K562 (cell line): ENCODE data around the gene DCP1B. TPM values are rescaled to one million over a fixed set of nuclear protein-coding genes. Genes with fewer than 3 reads are reported as not detected.

Source experiments
- ATAC-seq: fragments of 200-7000 bp; cut with Tn5 transposase; 3 replicates; pipeline ENCODE4 v1.9.1; 2020; ENCODE audit warnings: moderate library complexity
- BruUV-seq: library from RNA; stranded (reverse); fragments of 400-500 nt; replicated peaks from 2 replicates; lab custom pipeline; 2021; lab: Mats Ljungman, UMichigan
- CTCF ChIA-PET: fragments of 300-600 bp; formaldehyde crosslinking; extraction: SDS; loops from one replicate; lab custom pipeline; 2021; ENCODE audit warnings: low intra/inter-chr PET ratio; lab: Yijun Ruan, JAX
- POLR2A ChIA-PET: fragments of 300-600, 350-650 bp; sonication (Branson Sonifier 250); formaldehyde crosslinking; extraction: SDS; loops from one replicate; lab custom pipeline; 2021; ENCODE audit warnings: antibody characterized with exemption, inconsistent platforms; lab: Yijun Ruan, JAX
- DNase-seq, 4 experiments: peaks; one replicate each; pipeline versions ENCODE4 v3.0.0 to v3.0.0-alpha.2; 2011 to 2018; ENCODE audit warnings: low spot score in 3 of 4, mixed read lengths in 3 of 4; ENCODE audit errors: extremely low read depth in 1 of 4
- FAIRE-seq: peaks from 2 replicates; lab custom pipeline; 2011; peaks lifted over from hg19 to GRCh38; lab: Jason Lieb, UNC
- H2AFZ ChIP-seq: 2 replicates; pipeline ENCODE4 v1.6.0; 2011; ENCODE audit warnings: low read depth, low read length, control low read depth, inconsistent platforms
- H3K27ac ChIP-seq: fragments of 200-600 bp; 3 replicates; pipeline ENCODE4 v1.8.0; 2011; ENCODE audit warnings: low read depth, mild to moderate bottlenecking, control low read depth, inconsistent platforms, low read length, moderate library complexity, mixed read lengths; ENCODE audit errors: extremely low read depth
- H3K27me3 ChIP-seq, 2 experiments: fragments of 300-600 bp in 1 of 2; 2 replicates in 1 of 2; 3 replicates in 1 of 2; pipeline versions ENCODE4 v1.6.0 to v1.8.0; 2011; ENCODE audit warnings: inconsistent platforms in 2 of 2, low read length in 2 of 2, mild to moderate bottlenecking in 1 of 2, mixed read lengths in 1 of 2, moderate library complexity in 1 of 2; ENCODE audit not compliant: control insufficient read depth in 2 of 2, insufficient read depth in 2 of 2
- H3K36me3 ChIP-seq: fragments of 300-600 bp; 3 replicates; pipeline ENCODE4 v1.8.0; 2011; ENCODE audit warnings: mild to moderate bottlenecking, low read length, inconsistent platforms; ENCODE audit not compliant: control insufficient read depth, insufficient read depth
- H3K4me1 ChIP-seq, 2 experiments: fragments of 200-600 bp in 1 of 2; replicated peaks in 1 of 2; 2 replicates in 1 of 2; 3 replicates in 1 of 2; pipeline versions ENCODE4 v1.5.1 to v1.8.0; 2011; ENCODE audit warnings: inconsistent platforms in 2 of 2, low read length in 2 of 2, mild to moderate bottlenecking in 1 of 2, mixed read lengths in 1 of 2, moderate library complexity in 1 of 2; ENCODE audit not compliant: control insufficient read depth in 2 of 2, insufficient read depth in 2 of 2
- H3K4me2 ChIP-seq: 2 replicates; pipeline ENCODE4 v1.6.1; 2011; ENCODE audit warnings: low read length, control low read depth, inconsistent platforms, mixed read lengths; ENCODE audit not compliant: insufficient read depth
- H3K4me3 ChIP-seq: fragments of 200-600 bp; sonication (generic), shearing (Covaris generic); 2 replicates; pipeline ENCODE4 v1.5.1; 2016; ENCODE audit warnings: control low read depth, inconsistent platforms
- H3K79me2 ChIP-seq: fragments of 200-600 bp; 3 replicates; pipeline ENCODE4 v1.8.0; 2011; ENCODE audit warnings: low read length, inconsistent platforms; ENCODE audit not compliant: control insufficient read depth, insufficient read depth
- H3K9ac ChIP-seq, 2 experiments: 2 replicates each; pipeline versions ENCODE4 v1.6.0 to v1.6.1; 2011; ENCODE audit warnings: low read depth in 2 of 2, low read length in 2 of 2, control low read depth in 1 of 2, inconsistent platforms in 1 of 2, mild to moderate bottlenecking in 1 of 2, mixed read lengths in 1 of 2; ENCODE audit not compliant: insufficient read depth in 1 of 2
- H3K9me1 ChIP-seq: one replicate; pipeline ENCODE4 v1.6.0; 2011; ENCODE audit warnings: inconsistent platforms, mild to moderate bottlenecking, low read length, moderate library complexity; ENCODE audit not compliant: control insufficient read depth, insufficient read depth
- H3K9me3 ChIP-seq: replicated peaks from 2 replicates; pipeline ENCODE4 v1.5.1; 2011; ENCODE audit warnings: low read depth, low read length, inconsistent platforms; ENCODE audit not compliant: control insufficient read depth, insufficient read depth
- H4K20me1 ChIP-seq: replicated peaks from 2 replicates; pipeline ENCODE4 v1.6.1; 2011; ENCODE audit warnings: low read length, inconsistent platforms, mixed read lengths; ENCODE audit not compliant: control insufficient read depth, insufficient read depth
- BDP1 ChIP-seq: IDR thresholded peaks from 3 replicates; pipeline ENCODE4 v1.6.1; 2011; ENCODE audit not compliant: insufficient read length, insufficient read depth
- CC2D1A ChIP-seq: fragments of 450-650 bp; IDR thresholded peaks from 2 replicates; pipeline ENCODE4 v1.6.1; 2017; ENCODE audit warnings: mild to moderate bottlenecking
- FOXJ3 ChIP-seq: sonication (generic); formaldehyde crosslinking; IDR thresholded peaks from 2 replicates; pipeline ENCODE4 v1.4.0; 2020; ENCODE audit warnings: mild to moderate bottlenecking, missing genetic modification reagents
- GTF3C2 ChIP-seq: IDR thresholded peaks from 3 replicates; pipeline ENCODE4 v1.6.1; 2011; ENCODE audit warnings: borderline replicate concordance, mild to moderate bottlenecking, moderate library complexity; ENCODE audit not compliant: insufficient read length; ENCODE audit errors: extremely low read depth
- NR0B1 ChIP-seq: fragments of 450-650 bp; IDR thresholded peaks from one replicate; pipeline ENCODE4 v1.6.1; 2018; ENCODE audit warnings: mild to moderate bottlenecking, moderate library complexity; ENCODE audit not compliant: partially characterized antibody
- RHOXF2B ChIP-seq: fragments of 250-450 bp; sonication (Bioruptor Pico); conservative IDR thresholded peaks from 2 replicates; pipeline ENCODE4 v1.5.1; 2021
- SAFB ChIP-seq: fragments of 200-400 bp; formaldehyde crosslinking; IDR thresholded peaks from 2 replicates; pipeline ENCODE4 v1.6.1; 2017; ENCODE audit warnings: low read depth, low read length, borderline replicate concordance
- SIN3A ChIP-seq, 2 experiments: fragments of 150-350 bp in 1 of 2; IDR thresholded peaks; 2 replicates each; pipeline ENCODE4 v1.6.1; 2011 to 2016; ENCODE audit warnings: borderline replicate concordance in 2 of 2, low read depth in 2 of 2, low read length in 2 of 2, mild to moderate bottlenecking in 2 of 2, moderate library complexity in 2 of 2; ENCODE audit not compliant: control insufficient read depth in 1 of 2
- SRSF1 ChIP-seq: fragments of 200-400 bp; formaldehyde crosslinking; IDR thresholded peaks from 2 replicates; pipeline ENCODE4 v1.6.1; 2017; ENCODE audit warnings: mild to moderate bottlenecking, low read depth, low read length, moderate library complexity
- TCF7L2 ChIP-seq: fragments of 150-350 bp; IDR thresholded peaks from 2 replicates; pipeline ENCODE4 v1.6.1; 2016; ENCODE audit warnings: low read depth, mild to moderate bottlenecking, low read length, moderate library complexity
- WHSC1 ChIP-seq: IDR thresholded peaks from one replicate; pipeline ENCODE4 v1.6.1; 2012; ENCODE audit warnings: low read length, control low read depth, inconsistent platforms
- ZBTB9 ChIP-seq: fragments of 450-650 bp; formaldehyde crosslinking; IDR thresholded peaks from 2 replicates; pipeline ENCODE4 v1.4.0; 2020; ENCODE audit warnings: mild to moderate bottlenecking, moderate library complexity
- ZNF146 ChIP-seq: IDR thresholded peaks from one replicate; pipeline ENCODE4 v1.6.1; 2018; ENCODE audit warnings: missing compliant biosample characterization; ENCODE audit not compliant: unreplicated experiment
- WGBS: fragments of 100-300 bp; shearing (Covaris generic); methylation state at CpG from one replicate; pipeline ENCODE4 v1.1.6; 2016; ENCODE audit warnings: low coverage, mixed read lengths; ENCODE audit not compliant: insufficient coverage; ENCODE audit errors: missing lambda C conversion rate; 5-methylcytosine and 5-hydroxymethylcytosine counted together
- in situ Hi-C: fragments of 300-500 bp; cut with MboI; formaldehyde crosslinking; loops from 4 replicates; pipeline ENCODE4 v1.15.0; 2018; ENCODE audit warnings: inconsistent platforms, mixed read lengths
- intact Hi-C: fragments of 100-400 bp; cut with micrococcal nuclease; formaldehyde crosslinking; loops from 2 replicates; pipeline ENCODE4 v1.14.2; 2022
- polyA plus RNA-seq, 8 experiments: library from polyadenylated mRNA; depleted of rRNA in 4 of 8; stranded (reverse) in 5 of 8; unstranded in 3 of 8; fragments of >200 nt; fragmentation: Nextera tagmentation in 2 of 8; fragmentation: Illumina TruSeq in 1 of 8; extraction: Ambion mirVana in 2 of 8; extraction: Trizol in 1 of 8; gene quantifications; 2 replicates each; pipeline versions ENCODE4 v1.2.1 to v1.2.3, GENCODE V29; 2011 to 2014; ENCODE audit warnings: inconsistent platforms in 1 of 8, missing spikeins in 1 of 8
- total RNA-seq, 7 experiments: library from RNA; depleted of rRNA in 6 of 7; stranded (reverse); fragments of >200 nt in 6 of 7; fragmentation: Illumina TruSeq in 2 of 7; extraction: Trizol in 2 of 7; gene quantifications; 2 replicates each; pipeline versions ENCODE4 v1.2.1 to v1.2.3, GENCODE V29; 2011 to 2021; ENCODE audit warnings: low replicate concordance in 1 of 7
- TF ChIP-seq, protein P1 (sequence below): fragments of 450-650 bp; IDR thresholded peaks from 2 replicates; pipeline ENCODE4 v1.6.1; 2016; ENCODE audit warnings: low read depth, mild to moderate bottlenecking, moderate library complexity

Gene DCP1B
- total and polyA plus RNA-seq, 9 of the 15 experiments (the other 6 are each of a cell fraction or from before 2014, with no cell fraction given): 0.83 to 7.3 (median 3.4) TPM

- Histone ChIP-seq H3K27me3 (no peaks in the 10 kb centered on the region), H2AFZ (no peak overlapping the region), H3K27ac (no peak overlapping the region), H3K9ac (no peak overlapping the region), H3K4me1 (peaks cover 0 to 3% of the 10 kb centered on the region in 2 experiments; a peak in 2 of 5 replicates), H3K4me2 (no peak overlapping the region), H3K4me3 (no peak overlapping the region), H4K20me1 (no peaks in the 10 kb centered on the region), H3K9me1 (no peaks in the 10 kb centered on the region)
- no peak for ATAC-seq
- intact Hi-C loops: no loop called here
- BruUV-seq: no TSS peak
- CTCF ChIA-PET: no interaction called here
- no peak for DNase-seq
- no peak for FAIRE-seq
- 33% methylated on average over 3 of the region's 3 CpGs for WGBS
- TF ChIP-seq BDP1 (no peak), SAFB (no peak), TCF7L2 (no peak), WHSC1 (no peak), CC2D1A (no peak), ZBTB9 (CRISPR knock-in tag) (no peak), NR0B1 (no peak), FOXJ3 (CRISPR knock-in tag) (no peak), GTF3C2 (no peak), ZNF146 (CRISPR knock-in tag) (no peak), SIN3A (IDR thresholded peaks at IDR 0.05; ENCODE audit: borderline replicate concordance in 2 of 2, control insufficient read depth in 1 of 2, low read depth in 2 of 2, low read length in 2 of 2) (no peak), RHOXF2B (no peak), SRSF1 (no peak)
- TF ChIP-seq, protein P1, sequence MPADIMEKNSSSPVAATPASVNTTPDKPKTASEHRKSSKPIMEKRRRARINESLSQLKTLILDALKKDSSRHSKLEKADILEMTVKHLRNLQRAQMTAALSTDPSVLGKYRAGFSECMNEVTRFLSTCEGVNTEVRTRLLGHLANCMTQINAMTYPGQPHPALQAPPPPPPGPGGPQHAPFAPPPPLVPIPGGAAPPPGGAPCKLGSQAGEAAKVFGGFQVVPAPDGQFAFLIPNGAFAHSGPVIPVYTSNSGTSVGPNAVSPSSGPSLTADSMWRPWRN: no peak
- TF ChIP-seq, all 486 proteins: peak for 0
- H3K36me3 ChIP-seq: no peaks in the 10 kb centered on the region
- POLR2A ChIA-PET: no interaction called here
- no peaks in the 10 kb centered on the region for H3K79me2 ChIP-seq
- in situ Hi-C loops: no loop called here
- no peaks in the 10 kb centered on the region for H3K9me3 ChIP-seq
Measured at GRCh38 chr12:1946296-1946695, 58.0 kb downstream of the DCP1B start.
